NCI-H2227 (cell line): ENCODE results near the gene APOBEC3B.
"Not testable (repeated sequence)": the region's sequence is repeated elsewhere in the genome, so short reads cannot be mapped to it uniquely, and the experiment has no call there.

Experiments
- DNase-seq: peaks from one replicate; lab custom pipeline; 2025; ENCODE audit not compliant: unreplicated experiment; lab: John Stamatoyannopoulos, UW

APOBEC3B gene

DNA sequence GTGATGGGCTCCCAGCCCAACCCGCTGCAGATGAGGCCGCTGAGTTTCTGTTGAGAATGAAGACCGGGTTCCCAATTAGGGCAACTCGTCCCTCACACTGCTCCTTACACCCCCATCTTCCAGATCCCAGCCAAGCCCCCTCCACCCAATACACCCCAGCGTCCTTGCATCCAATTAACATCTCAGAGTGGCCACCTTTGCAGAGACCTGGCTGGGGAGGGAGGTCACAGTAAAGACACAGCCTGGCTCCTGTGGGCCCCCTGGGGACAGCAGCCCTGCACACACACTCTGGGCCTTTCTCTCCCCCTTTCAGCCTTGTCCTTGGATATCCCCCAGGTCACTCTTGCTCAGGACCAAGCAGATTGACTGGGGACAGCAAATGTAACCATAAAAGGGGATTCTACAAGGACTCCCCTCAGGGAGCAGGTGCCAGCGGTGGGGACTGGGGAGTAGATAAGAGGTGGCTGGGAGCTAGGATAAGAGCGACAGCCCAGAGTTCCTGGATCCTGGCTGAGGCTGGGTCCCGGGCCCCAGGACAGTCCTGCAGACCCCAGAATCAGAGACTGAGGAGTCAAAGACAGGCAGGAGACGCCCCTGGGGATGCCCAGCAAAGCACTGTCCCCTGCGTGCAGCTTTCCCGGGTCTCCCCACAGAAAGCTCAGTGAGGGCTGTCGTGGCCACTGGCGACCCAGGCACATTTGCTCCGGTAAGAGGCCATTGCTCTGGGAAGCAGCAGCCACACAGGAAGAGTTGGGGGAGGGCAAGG is 16.4 kb upstream of the APOBEC3B start:
- DNase-seq = no peak

DNA sequence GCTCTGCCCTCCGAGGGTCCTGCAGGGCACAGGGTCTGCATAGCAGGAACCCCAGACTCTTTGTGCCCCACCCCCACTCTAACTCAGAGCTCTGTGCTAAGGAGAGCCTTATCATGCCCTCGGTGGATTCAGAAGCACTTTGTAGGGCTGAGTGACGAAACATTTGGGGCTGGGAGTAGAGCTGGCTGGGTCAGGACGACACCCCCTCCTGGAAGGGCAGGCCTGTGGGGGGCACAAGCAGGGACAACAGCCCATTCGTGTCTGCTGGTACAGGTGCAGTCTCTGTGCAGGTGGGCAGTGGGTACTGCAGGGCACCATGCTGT is 15.8 kb upstream of the APOBEC3B start:
- DNase-seq = no peak

DNA sequence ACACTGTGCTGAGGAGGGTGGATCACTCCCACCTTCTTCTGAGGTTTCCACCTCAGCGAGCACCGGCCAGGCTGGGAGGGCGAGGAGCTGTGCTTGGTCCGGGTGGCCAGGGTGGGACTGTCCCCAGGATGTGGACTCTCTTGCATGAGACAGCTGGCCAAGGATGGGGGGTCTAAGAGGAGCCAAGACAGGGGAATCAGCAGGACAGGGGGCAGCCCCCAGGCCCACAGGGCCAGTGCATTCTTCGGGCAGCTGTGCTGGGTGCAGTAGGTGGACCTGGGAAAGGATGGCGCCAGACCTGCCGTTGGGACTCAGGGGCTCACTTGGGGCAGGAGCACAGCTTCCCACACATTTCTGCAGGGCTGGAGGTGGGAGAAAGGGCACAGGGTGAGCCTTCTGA is 15.2 kb upstream of the APOBEC3B start:
- DNase-seq = no peak

DNA sequence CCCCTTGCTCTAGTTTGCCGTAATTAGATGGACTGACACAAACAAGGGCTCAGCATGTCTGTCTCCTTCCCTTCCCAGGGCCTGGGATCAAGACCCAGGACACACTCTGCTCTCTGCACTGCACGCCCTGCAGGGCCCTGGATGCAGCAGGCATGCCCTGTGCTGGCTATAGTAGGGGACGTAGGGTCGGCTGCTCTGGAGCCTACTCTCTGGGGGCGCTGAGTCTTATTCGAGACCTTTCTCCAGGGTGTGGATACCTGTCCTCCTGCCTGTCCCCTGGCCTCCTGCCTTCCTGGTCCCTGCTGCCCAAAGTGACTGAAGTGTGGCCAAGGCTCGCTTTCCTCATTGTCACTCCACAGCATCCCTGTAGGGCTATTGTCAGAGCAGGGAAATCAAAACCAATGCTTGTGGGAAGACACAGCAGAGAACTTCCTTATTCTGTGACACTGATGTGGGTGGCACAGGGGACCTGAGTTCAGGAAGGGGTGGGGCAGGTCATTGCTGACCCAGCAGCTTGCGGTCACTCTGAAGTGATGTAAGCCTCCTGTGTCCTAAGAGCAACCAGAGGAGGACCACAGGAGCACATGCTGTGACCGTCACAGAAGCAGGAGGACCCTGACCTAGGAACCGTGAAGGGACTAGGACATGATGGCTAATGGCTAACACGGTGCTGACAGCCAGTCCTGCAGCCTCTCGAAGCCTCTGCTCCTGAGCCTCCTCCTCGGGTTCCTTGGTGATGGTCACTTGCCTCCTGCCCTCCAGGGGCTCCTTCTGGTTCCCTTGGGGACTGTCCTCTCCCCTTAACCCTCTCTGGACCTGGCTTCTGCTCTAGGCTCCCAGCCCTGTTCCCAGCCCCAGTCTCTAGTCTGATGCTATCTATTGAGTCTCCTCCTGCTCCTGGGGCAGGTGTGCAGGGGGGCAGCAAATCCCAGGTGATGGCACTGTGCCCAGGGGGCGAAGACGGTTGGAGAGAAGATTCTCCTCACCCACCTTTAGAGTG is 14.4 kb upstream of the APOBEC3B start:
- DNase-seq = no peak

DNA sequence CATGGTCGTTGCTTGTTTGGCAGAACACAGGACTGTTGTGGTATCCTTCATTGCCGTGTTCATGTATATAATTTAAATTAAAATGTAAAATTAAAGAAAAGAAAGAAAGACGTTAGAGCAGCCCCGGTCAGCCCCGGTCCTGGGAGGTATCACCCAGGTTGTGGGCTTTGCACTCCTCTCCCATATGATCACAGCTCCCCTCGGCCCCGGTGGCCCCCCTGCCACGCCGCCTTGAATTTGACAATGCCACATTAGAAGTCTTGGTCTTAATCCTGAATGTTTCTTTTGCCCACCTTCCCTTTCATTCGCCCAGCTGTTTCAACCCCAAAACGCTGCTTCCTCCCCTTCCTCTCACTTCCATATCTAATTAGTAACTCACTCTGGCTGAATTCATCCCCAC is 13.3 kb upstream of the APOBEC3B start:
- no peak for DNase-seq

DNA sequence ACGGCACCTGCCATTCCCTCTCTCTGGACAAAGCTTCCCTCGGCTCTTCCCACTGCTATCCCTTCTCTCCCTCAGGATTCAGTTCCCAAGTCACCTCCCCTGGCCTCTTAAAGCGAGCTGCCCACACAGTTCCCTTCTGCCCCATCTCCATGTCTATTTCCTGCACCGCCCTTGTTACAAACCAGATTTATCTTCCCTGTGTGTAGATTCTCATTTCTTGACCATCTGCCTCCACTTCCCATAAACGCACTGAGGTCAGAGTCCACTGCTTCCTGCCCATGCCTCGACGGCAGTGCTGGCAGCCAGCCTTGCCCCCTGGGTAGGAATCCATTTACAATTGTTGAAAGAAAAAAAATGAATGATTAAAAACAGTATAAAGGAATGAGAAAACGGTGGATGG is 11.6 kb upstream of the APOBEC3B start:
- no peak for DNase-seq

DNA sequence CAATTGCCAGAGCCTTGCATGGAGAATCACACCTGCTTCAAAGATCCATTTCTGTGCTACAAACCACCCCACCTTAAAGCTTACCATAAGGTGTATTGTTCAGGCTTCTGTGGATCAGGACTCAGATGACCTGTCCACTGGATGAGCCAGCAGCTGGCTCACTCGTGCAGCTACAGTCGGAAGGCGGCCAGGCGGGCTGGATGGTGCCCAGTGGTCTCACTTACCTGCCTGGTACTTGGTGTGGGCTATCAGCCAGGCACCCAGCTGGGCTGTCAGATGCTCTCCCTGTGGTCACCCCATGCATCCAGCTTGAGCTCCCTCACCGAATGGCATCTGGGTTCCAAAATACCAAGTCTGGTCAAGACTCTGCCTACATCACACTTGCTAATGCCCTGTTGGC is 10.9 kb upstream of the APOBEC3B start:
- DNase-seq = no peak

DNA sequence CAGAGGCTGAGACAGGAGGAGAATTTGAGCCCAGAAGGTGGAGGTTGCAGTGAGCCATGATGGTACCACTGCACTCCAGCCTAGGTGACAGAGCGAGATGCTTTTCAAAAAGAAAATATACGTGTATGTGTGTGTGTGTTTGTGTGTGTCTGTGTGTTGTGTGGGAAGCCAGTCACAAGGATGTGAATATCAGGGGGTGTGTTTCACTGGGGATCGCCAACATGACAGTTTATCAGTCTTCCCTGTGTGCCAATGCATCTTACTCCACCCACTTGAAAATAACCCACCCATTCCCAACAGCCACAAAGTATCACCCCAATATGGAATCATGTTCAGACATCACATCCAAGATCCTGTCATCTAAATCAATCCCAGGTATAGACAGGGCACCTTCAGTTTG is 10.4 kb upstream of the APOBEC3B start:
- DNase-seq = no peak

DNA sequence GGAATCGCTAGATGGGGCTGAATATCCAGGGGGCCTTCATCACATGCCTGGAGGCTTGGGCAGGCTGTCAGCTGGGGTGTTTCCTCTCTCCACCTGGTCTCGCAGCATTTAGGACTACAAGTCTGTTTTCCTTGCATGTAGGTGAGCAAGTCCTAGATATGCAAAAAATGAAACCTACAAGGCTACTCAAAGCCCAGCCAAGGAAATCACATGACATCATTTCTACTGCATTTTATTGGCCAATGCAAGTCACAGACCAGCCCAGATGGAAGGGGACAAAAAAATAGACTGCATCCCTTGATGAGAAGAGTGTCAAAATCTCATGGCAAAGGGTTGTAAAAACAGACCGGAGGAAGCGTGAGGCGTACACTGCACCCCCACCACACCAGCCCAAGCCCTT is 9.6 kb upstream of the APOBEC3B start:
- no peak for DNase-seq

DNA sequence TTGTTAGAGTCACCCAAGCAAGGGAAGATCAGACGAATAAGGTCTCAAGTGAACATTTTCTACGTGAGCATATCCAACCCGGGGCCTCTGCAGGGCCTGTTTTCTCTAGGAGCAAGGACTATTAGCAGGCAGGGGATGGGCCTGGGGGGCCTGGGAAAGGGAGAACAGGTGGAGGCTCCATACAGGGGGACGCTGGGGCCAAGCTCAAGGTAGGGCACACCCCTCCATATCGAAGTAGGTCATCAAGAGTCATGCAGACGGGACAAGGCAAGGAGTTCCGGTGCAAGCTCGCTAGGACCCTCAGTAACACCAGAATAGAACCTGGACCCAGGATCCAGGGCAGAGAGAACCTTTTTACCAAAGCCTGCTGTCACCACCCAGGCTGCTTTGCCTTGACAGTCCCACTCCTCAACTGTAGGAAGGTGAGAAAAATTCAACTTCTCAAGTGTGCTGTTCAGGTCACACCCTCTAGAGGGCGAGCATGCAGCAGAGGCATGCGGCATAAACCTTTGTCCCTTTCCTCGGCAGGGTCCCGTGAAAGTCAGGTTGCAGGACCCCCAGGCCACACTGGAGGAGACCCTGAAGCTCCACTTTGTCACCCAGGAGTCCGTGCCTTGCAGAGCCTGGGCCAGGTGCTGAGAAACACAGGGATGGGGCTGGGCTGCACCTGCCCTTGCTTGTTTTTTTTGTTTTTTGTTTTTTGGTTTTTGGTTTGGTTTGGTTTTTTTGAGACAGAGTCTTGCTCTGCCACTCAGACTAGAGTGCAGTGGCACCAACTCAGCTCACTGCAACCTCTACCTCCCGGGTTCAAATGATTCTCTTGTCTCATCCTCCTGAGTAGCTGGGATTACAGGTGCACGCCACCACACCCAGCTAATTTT is 8.6 kb upstream of the APOBEC3B start:
- DNase-seq = peak; percentile 1

DNA sequence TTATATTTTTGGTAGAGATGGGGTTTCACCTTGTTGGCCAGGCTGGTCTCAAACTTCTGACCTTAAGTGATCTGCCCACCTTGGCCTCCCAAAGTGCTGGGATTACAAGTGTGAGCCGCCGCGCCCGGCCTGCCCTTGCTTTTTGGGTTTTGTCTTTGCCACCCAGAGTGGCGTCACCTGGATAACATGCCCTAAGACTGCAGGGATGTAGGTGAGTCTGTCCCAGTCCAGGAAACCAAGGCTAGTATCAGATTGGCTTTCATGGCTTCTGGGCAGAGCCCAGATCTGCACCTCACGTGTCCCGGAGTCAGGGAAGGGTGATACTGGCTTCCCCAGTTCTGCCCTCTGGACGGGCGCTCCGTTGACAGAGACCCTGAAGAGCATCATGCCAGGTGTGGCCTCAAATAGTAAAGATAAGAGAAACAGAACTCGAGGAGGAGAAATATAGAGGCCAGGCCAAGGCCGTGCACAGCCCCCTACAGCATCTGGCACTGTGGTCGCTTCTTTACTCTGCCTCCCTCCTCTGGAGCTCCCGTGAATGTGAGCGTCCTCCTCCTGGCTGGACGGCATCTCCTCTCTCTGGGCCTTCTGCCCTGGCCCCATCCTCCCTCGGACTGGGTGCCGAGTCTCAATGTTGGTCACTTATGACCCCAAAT is 7.8 kb upstream of the APOBEC3B start:
- DNase-seq = no peak

DNA sequence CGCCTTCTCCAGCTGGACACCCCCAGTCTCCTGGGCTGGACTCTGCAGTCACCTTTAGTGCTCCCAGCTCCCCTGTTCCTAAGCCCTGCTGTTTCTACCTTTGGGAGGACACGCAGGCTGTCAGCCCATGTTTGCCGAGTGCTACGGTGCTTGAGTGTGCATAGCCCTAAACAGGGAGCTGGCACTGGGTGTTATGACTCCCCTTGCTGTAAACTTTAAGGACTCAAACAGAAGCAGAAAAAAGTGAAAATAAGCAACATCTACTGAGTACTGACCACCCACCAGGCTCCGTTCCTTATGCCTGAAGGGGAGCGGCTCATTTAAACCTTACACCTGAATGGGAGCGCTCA is 7.3 kb upstream of the APOBEC3B start:
- no peak for DNase-seq

DNA sequence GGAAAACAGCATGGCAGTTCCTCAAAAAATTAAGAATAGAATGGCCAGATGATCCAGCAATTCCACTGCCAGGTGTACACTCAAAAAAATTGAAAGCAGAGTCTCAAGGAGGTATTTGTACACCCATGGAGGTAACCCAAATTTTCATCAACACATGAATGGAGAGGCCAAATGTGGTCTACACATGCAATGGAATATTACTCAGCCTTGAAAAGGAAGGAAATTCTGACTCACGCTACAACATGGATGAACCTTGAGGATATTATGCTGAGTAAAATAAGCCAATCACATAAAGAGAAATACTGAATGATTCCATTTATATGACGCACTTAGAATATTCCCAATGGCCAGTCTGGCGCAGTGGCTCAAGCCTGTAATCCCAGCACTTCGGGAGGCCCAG is 4.9 kb upstream of the APOBEC3B start:
- not testable (repeated sequence) for DNase-seq

DNA sequence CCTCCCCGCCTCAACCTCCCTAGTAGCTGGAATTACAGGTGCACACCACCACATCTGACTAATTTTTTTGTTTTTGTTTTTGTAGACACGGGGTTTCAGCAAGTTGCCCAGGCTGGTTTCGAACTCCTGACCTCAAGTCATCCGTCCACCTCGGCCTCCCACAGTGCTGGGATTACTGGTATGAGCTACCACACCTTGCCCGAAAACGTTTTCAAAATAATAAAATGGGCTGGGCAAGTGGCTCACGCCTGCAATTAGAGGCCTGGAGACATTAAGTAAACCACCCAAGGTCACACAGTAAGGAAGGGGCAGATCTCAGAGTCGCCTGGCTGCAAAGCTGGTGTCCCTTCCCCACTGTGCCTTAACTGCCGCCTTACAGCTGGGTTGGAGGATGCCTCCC is 1.6 kb upstream of the APOBEC3B start:
- DNase-seq = peak; percentile 1

DNA sequence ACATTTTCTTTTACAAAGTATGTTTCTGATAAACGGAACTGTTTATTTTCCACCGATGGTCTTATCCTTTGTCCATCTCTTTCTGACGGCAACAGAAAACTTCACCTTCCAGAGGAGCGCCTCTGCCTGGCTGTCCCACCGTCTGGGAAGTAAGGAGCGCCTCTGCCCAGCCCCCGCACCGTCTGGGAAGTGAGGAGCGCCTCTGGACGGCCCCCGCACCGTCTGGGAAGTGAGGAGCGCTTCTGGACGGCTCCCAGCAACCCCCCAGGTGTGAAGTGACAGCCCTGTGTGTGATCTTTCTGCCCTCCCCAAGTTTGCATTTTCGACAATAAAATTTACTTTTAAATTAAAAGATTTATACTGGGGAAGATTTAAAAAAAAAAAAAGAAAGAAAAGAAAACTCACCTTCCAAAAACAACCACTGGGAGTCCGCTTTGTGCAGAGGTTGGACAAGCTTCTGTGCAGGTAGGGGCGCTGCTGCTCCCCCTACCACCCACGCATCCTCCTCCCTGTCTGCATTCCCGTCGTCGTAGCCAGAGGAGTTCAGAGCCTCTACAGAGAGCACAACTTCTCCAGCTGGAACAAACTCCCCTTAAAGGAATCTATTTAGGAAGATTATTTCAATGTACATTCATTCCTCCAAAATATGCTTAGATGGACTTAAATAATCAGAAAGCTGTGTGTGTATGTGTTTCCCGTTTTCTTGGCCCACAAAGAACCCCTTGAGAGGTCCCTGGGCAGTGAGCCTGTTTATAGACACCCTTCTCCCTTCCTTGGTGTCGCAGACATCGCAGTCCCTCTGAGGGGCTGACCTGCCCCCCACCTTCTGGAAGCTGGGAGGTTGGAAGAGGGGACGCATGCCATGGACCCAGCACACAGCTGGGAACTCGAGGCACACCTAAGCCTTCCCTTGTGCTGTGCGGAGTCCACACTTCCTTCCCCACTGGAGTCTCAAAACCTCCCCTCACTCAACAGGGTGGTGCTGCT is 849 bp upstream of the APOBEC3B start:
- DNase-seq = peak; percentile 6

DNA sequence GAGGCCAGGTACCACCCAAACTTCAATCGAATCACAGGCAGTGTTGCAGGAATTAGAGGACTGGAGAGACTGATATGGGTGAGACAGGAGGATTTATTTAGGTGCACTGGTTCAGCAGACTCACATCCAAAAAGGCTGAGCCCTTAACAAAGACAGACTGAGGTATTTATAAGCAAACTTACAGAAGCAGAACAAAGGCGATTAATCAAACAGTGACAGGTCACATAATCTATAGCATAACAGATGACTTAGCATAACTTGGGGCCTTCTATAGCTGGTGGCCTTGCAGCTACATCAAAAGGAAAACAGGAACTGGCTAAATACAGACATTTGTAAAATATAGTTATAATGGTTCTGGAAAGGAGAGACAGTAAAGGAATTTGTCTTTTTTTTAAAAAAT is 2.1 kb downstream of the APOBEC3B start:
- no peak for DNase-seq

DNA sequence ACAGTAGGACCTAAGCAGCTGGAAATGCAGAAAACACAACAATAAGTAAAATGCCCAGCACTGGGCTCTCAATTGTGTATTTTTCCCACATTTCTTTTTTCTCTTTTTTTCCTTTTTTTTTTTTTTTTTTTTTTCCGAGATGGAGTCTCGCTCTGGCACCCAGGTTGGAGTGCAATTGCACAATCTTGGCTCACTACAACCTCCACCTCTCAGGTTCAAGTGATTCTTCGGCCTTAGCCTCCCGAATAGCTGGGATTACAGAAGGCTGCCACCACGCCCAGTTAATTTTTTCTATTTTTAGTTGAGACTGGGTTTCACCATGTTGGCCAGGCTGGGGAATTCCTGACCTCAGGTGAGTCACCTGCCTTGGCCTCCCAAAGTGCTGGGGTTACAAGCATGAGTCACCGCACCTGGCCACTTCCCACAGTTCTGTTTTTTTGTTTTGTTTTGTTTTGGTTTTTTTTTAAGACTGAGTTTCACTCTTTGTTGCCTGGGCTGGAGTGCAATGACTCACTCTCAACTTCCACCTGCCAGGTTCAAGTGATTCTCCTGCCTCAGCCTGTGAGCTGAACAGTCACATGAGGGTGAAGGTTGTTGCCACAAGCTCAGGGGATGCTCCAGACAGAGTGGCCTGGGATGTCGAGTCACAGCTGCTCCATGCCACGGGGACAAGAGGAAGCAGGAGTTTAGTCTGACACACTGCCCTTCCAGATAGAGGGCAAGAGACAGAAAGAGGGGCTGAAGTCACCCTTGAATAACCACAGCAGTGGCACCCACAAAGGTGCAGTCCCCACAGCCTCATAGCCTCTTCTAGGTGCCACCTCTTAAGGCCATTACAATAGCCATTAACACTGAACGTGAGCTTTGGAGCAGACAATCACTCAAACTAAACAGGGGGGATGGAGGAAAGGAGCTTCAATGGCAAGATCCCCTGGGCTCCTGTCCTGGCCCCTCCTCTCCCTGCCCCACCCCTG is 2.9 kb downstream of the APOBEC3B start:
- DNase-seq = not testable (repeated sequence)

DNA sequence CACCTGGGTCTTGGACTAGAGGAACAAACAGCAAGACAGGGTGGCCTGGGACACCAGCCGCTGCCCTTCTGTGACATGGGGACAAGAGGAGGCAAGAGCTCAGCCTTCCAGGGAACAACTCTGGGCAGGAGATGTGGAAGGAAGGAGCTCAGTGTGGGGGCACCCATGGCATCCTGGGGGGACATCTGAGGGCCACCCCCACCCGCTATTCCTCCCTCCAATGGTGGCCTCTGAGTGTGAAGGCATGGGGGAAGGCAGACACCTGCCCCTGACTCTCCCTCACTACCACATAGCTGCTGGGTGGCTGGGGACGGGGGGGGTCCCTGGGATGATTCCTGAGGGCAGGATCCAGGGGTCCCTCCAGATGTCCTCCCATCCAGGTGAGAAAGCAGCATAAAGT is 4.5 kb downstream of the APOBEC3B start:
- no peak for DNase-seq
